ENCODE results near the gene ITGAX. TPM values are rescaled to one million over a fixed set of nuclear protein-coding genes. Genes with fewer than 3 reads are reported as not detected.

The ITGAX gene
- total RNA-seq, 4 donors from 2014 or later: 1.2 to 3.8 (median 3.7) TPM; not detected in 1

- DNase-seq: no peak
- no peaks in the 10 kb centered on the region for H3K9me3 ChIP-seq
- no peak overlapping the region for H3K4me3 ChIP-seq
- H3K27me3 ChIP-seq: no peaks in the 10 kb centered on the region
- TF ChIP-seq POLR2AphosphoS5 (IDR thresholded peaks at IDR 0.05) (no peak), CTCF (IDR thresholded peaks at IDR 0.05) (no peak), EP300 (IDR thresholded peaks at IDR 0.05; ENCODE audit: low read depth) (no peak), POLR2A (IDR thresholded peaks at IDR 0.05) (no peak)
- in situ Hi-C loops (cut with MboI; ENCODE audit: low pct_ligation_motif_present in 1 of 4, low pct_unique_long_range_greater_than_20kb in 1 of 4, low sequenced_read_pairs in 3 of 4): loop anchor here in 1 of 4 donors (25.0 kb wide), 1 partner anchor 112 kb away; the partner anchor contains the start of gene SLC5A2
- H3K4me1 ChIP-seq: no peaks in the 10 kb centered on the region
- H3K36me3 ChIP-seq: no peaks in the 10 kb centered on the region
- intact Hi-C loops (cut with DNase I; ENCODE audit: low total_unique reads): no loop called here
- WGBS, 2 donors (ENCODE audit: low coverage in 1 of 2): 93 to 100% methylated on average over 1 to 5 of the region's 5 CpGs
- no peak overlapping the region for H3K27ac ChIP-seq
Observed at GRCh38 chr16:31375231-31375630, 20.3 kb downstream of the ITGAX start.

- no peaks in the 10 kb centered on the region for H3K36me3 ChIP-seq
- no peak for TF ChIP-seq POLR2A (IDR thresholded peaks at IDR 0.05)
- no peak for TF ChIP-seq EP300 (IDR thresholded peaks at IDR 0.05; ENCODE audit: low read depth)
- no peak for TF ChIP-seq CTCF (IDR thresholded peaks at IDR 0.05)
- TF ChIP-seq POLR2AphosphoS5 (IDR thresholded peaks at IDR 0.05): no peak
- intact Hi-C loops (cut with DNase I; ENCODE audit: low total_unique reads) (no loop called here), in situ Hi-C loops (cut with MboI; ENCODE audit: low pct_ligation_motif_present in 1 of 4, low pct_unique_long_range_greater_than_20kb in 1 of 4, low sequenced_read_pairs in 3 of 4) (loop anchor here in 1 of 4 donors (25.0 kb wide), 1 partner anchor 111 kb away; the partner anchor contains the start of gene SLC5A2)
- H3K4me3 ChIP-seq: no peak overlapping the region
- no peak for DNase-seq
- 54 to 73% methylated on average over 4 to 8 of the region's 8 CpGs for WGBS, 2 donors (ENCODE audit: low coverage in 1 of 2)
- no peak overlapping the region for H3K27ac ChIP-seq
- H3K4me1 ChIP-seq: no peaks in the 10 kb centered on the region
- no peaks in the 10 kb centered on the region for H3K9me3 ChIP-seq
- H3K27me3 ChIP-seq: no peaks in the 10 kb centered on the region
Observed at GRCh38 chr16:31376705-31377104, 21.7 kb downstream of the ITGAX start.

- 54 to 80% methylated on average over 1 to 7 of the region's 7 CpGs for WGBS, 2 donors (ENCODE audit: low coverage in 1 of 2)
- TF ChIP-seq POLR2AphosphoS5 (IDR thresholded peaks at IDR 0.05) (no peak), POLR2A (IDR thresholded peaks at IDR 0.05) (no peak), EP300 (IDR thresholded peaks at IDR 0.05; ENCODE audit: low read depth) (no peak), CTCF (IDR thresholded peaks at IDR 0.05) (no peak)
- no peak for DNase-seq
- H3K4me1 ChIP-seq: no peaks in the 10 kb centered on the region
- in situ Hi-C loops (cut with MboI; ENCODE audit: low pct_ligation_motif_present in 1 of 4, low pct_unique_long_range_greater_than_20kb in 1 of 4, low sequenced_read_pairs in 3 of 4) (loop anchor here in 1 of 4 donors (25.0 kb wide), 1 partner anchor 110 kb away; the partner anchor contains the start of gene SLC5A2), intact Hi-C loops (cut with DNase I; ENCODE audit: low total_unique reads) (no loop called here)
- no peak overlapping the region for H3K27ac ChIP-seq
- no peaks in the 10 kb centered on the region for H3K36me3 ChIP-seq
- no peaks in the 10 kb centered on the region for H3K9me3 ChIP-seq
- no peaks in the 10 kb centered on the region for H3K27me3 ChIP-seq
- no peak overlapping the region for H3K4me3 ChIP-seq
Observed at GRCh38 chr16:31377210-31377903, 22.4 kb downstream of the ITGAX start.

GRCh38 chr16:31380201-31380600 is 25.2 kb downstream of the ITGAX start:
- H3K36me3 ChIP-seq: no peaks in the 10 kb centered on the region
- no peaks in the 10 kb centered on the region for H3K4me1 ChIP-seq
- in situ Hi-C loops (cut with MboI; ENCODE audit: low pct_ligation_motif_present in 1 of 4, low pct_unique_long_range_greater_than_20kb in 1 of 4, low sequenced_read_pairs in 3 of 4) (loop anchor here in 1 of 4 donors (25.0 kb wide), 1 partner anchor 107 kb away; the partner anchor contains the start of gene SLC5A2), intact Hi-C loops (cut with DNase I; ENCODE audit: low total_unique reads) (no loop called here)
- WGBS, 2 donors (ENCODE audit: low coverage in 1 of 2): 61 to 71% methylated on average over 3 to 12 of the region's 12 CpGs
- H3K4me3 ChIP-seq: no peak overlapping the region
- H3K27ac ChIP-seq: no peak overlapping the region
- no peaks in the 10 kb centered on the region for H3K27me3 ChIP-seq
- no peaks in the 10 kb centered on the region for H3K9me3 ChIP-seq
- no peak for DNase-seq
- no peak for TF ChIP-seq POLR2A (IDR thresholded peaks at IDR 0.05)
- no peak for TF ChIP-seq CTCF (IDR thresholded peaks at IDR 0.05)
- TF ChIP-seq EP300 (IDR thresholded peaks at IDR 0.05; ENCODE audit: low read depth): no peak
- TF ChIP-seq POLR2AphosphoS5 (IDR thresholded peaks at IDR 0.05): no peak
